HG03442 (cell line): Measurements from ENCODE around the gene TRIM62.

Source experiments
- ATAC-seq: cut with Tn5 transposase; IDR thresholded peaks from one replicate; pipeline ENCODE4 v1.9.1; 2021; ENCODE audit warnings: mild to moderate bottlenecking, moderate library complexity; ENCODE audit not compliant: unreplicated experiment

TRIM62 gene

GRCh38 chr1:33180911-33181890, 642 bp downstream of the TRIM62 start:
- ATAC-seq, result peak; percentile 75

GRCh38 chr1:33180226-33180910, 1.5 kb downstream of the TRIM62 start:
- no peak for ATAC-seq

- ATAC-seq, result no peak
Observed at GRCh38 chr1:33178836-33179439, 2.9 kb downstream of the TRIM62 start.

DNA sequence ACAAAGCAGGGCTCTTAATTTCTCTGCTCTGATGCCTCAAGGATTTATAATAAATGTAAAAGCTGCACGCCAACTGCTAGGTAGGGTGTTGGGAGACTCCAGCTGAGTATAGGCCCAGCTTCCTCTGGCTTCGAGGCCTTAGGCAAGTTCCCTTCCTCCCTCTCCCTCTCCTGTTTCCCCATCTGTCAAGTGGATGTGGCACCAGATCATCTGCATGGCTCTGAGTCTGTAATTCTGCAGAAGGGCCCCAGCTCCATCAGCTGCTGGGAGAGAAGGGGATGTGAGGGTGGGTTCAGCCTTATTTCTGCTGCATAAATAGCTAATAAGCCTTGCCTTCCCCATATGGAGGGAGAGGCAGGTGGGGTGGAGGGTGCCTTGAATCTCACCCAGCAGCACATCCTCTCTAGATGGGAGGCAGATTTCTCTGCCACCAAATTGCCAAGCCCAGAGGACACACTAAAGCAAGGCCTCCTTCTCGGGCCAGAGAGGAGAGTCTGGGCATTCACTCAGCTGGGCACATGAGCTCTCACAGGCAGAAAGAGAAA, 3.8 kb downstream of the TRIM62 start:
- ATAC-seq, result no peak

DNA sequence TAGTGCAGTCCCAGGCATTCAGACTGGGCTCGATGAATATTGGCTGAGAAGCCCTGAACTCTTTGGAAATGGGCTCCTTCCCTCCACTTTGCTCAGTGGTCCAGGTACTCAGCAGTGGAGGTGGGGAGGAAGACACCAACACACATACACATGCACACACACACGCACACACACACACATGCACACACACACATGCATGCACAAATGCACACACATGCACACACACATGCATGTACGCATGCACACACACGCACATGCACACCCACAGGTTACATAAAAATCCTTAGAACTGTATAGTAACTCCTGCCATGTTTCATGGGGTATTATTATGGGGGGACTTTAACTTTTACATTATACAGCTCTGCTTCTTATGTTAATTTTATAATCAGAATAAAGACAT, 5.0 kb downstream of the TRIM62 start:
- ATAC-seq, result no peak

- no peak for ATAC-seq
Observed at GRCh38 chr1:33176362-33176850, 5.4 kb downstream of the TRIM62 start.

- no peak for ATAC-seq
Observed at GRCh38 chr1:33175865-33176264, 6.0 kb downstream of the TRIM62 start.

GRCh38 chr1:33173091-33173490, 8.8 kb downstream of the TRIM62 start:
- ATAC-seq, result no peak

DNA sequence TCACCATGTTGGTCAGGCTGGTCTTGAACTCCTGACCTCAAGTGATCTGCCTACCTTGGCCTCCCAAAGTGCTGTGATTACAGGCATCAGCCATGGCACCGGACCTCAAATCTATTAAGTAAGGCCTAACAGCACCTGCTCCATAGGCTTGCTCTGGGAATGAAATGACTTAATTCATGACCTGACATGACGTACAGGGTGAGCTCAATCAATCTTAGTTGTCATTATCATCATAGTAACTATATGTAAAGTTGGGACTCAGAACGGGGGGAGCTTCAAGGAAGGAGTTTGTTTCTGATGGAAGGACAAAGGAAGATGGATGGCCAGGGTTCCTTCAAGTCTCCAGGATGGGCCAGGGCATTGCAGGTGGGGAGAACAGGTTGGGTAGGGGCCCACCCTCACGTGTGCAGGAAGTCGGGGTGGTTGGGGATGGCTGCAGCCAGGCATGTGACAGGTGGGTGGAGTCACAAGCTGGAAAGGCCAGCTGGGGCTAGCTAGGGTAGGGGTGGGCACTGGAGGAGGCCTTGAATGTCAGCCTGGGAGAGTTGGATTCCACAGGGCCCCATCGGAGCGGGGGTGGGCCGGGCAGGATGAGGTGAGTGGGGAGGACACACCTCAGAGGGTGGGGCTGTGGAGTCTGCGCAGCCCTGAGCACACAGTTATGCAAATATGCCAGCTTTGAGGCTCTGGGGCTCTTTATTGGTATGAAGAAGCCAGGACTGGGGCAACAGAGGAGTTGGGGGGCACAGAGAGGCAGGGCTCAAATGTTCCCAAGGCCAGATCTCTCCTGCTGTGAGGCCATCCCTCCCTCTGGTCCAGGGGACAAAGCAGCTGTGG, 9.6 kb downstream of the TRIM62 start:
- no peak for ATAC-seq

- ATAC-seq, result no peak
Observed at GRCh38 chr1:33170351-33171274, 11.2 kb downstream of the TRIM62 start.

- no peak for ATAC-seq
Observed at GRCh38 chr1:33169290-33170055, 12.4 kb downstream of the TRIM62 start.

- no peak for ATAC-seq
Observed at GRCh38 chr1:33168556-33169289, 13.1 kb downstream of the TRIM62 start.

- no peak for ATAC-seq
Observed at GRCh38 chr1:33167650-33168447, 14.0 kb downstream of the TRIM62 start.

- no peak for ATAC-seq
Observed at GRCh38 chr1:33165809-33166208, 16.0 kb downstream of the TRIM62 start.

DNA sequence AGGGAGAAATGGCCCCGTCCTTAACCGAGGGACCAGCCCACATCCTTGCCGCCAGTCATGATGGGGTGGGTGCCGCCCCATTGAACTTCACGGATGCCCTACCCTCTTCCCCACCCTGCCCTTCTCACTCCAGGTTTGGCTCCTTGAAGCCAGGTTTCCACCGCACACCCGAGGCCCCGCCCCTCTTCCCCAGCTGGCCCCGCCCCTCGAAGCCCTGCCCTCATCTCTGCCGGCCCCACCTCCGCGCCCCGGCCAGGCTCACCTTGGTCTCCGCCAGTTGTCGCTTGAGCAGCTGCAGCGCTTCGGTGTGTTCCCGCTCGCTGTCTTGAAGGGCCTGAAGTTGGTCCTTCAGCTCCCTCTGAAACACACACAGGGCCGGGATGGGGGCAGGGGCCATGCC, 16.6 kb downstream of the TRIM62 start:
- ATAC-seq, result no peak

DNA sequence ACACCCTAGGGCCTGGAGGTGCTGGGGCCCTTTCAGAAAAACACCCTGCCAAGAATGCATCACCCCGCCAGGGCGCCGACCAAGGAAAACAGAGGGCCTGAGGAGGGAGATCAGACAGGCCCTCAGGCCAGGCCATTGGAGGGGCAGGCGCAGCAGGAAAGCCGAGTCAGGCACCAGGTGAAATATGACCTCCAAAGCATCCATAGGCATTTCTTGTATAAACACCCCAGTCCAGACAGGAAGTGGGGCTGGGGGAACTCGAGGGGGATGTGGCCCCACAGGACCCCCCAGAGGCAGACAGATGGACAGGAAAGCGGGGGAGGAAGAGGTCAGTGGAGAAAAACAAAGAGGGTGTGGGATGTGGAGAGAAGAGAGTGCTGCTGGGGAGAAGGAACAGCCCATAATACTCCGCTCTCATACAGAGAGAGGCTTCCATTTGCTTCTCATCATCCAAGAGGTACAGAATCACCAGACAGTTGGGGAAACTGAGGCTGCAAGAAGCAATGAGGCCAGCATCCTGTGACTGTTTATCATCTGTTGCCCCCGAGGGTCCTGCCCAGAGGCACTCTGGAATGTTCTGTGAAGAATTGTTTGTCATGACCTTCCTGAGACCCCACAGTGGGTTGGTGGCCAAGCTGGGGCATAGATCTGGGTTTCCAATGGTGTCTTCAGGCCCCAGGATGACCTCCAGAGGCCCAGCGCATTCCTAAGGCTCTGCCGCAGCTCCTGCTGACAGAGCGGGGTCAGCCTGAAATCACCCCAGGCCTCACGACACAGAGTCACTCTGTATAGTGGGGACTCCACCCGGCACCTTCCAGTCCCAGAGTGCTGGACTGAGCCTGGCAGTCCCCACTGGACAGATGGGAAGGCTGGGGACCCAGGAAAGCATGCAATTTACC, 18.0 kb downstream of the TRIM62 start:
- no peak for ATAC-seq
